ENCODE results near the gene FRMD6. TPM values are rescaled to one million over a fixed set of nuclear protein-coding genes. Genes with fewer than 3 reads are reported as not detected.

The FRMD6 gene
- 1.4 and 1.5 TPM in 2 replicates for total RNA-seq (2014; rRNA removed; shearing (Covaris generic))

GRCh38 chr14:51651388-51652167, at the start of gene FRMD6:
Gene FRMD6, plus strand, starts transcription at chr14:51651910. Its CDS starts 37,927 bp downstream, at chr14:51689837.
- in situ Hi-C loops (cut with HindIII; ENCODE audit: low sequenced_read_pairs) = no loop called here
- DNase-seq (ENCODE audit: low spot score) = peak; percentile 78

- in situ Hi-C loops (cut with HindIII; ENCODE audit: low sequenced_read_pairs) = no loop called here
- no peak for DNase-seq (ENCODE audit: low spot score)
Observed at GRCh38 chr14:51602310-51602709, 49.4 kb upstream of the FRMD6 start.

DNA sequence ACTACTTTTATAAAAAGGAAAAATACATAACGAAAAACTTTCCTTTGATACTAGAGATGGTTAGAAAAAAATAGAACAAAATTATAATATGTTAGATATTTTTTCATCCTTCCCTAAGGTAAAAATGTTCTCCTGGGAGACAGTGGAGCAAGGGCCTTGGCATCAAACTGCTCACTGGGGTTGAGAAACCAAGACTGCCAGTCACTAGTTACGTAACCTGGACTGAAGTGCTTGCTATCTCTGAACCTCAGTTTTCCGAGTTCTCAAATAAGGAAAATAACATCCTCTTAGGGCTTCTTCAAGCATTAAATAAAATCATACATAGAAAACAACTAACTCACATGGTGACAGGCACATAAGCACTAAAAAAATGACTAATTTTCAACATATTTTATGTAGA, 48.2 kb upstream of the FRMD6 start:
- in situ Hi-C loops (cut with HindIII; ENCODE audit: low sequenced_read_pairs) = no loop called here
- no peak for DNase-seq (ENCODE audit: low spot score)

- in situ Hi-C loops (cut with HindIII; ENCODE audit: low sequenced_read_pairs) = no loop called here
- no peak for DNase-seq (ENCODE audit: low spot score)
Observed at GRCh38 chr14:51604073-51604472, 47.6 kb upstream of the FRMD6 start.

DNA sequence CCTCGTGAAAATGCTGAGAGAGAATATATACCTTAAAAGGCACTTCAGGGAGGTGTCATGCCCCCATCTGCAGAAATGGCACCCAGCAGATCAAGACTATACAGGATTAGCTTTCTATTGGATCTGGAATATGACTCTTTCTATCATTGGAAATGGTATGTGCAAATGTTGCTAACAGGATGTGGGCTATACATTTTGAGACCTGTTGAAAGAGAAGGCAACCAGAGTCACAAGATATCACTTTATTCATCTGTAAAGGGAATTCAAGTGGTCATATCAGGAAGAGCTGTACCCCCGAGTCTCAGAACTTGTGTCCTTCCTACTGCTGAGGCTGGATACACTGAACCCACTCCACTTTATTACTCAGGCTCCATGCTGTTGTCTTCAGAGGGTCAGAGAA, 46.1 kb upstream of the FRMD6 start:
- no peak for DNase-seq (ENCODE audit: low spot score)
- in situ Hi-C loops (cut with HindIII; ENCODE audit: low sequenced_read_pairs) = no loop called here

DNA sequence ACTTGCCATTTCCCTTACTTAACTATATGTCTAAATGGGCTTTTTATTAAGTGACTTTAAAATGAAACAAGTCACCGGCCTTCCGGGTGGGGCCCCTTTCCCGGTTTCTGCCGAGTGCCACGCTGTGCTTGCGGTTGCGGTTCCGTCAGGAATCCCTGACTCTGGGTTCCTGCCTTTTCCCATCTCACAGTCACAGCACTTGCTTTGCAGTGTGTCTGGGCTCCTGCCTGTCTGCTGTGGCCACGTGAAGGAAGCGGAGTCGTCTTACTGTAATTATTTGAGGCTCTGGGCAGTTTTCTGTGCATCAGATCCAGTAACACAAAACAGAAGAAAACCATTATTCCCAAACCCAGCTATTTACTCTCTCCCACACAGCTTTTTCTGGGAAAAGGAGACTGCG, 44.0 kb upstream of the FRMD6 start:
- DNase-seq (ENCODE audit: low spot score) = no peak
- in situ Hi-C loops (cut with HindIII; ENCODE audit: low sequenced_read_pairs) = no loop called here

GRCh38 chr14:51609251-51609954, 42.3 kb upstream of the FRMD6 start:
- no peak for DNase-seq (ENCODE audit: low spot score)

DNA sequence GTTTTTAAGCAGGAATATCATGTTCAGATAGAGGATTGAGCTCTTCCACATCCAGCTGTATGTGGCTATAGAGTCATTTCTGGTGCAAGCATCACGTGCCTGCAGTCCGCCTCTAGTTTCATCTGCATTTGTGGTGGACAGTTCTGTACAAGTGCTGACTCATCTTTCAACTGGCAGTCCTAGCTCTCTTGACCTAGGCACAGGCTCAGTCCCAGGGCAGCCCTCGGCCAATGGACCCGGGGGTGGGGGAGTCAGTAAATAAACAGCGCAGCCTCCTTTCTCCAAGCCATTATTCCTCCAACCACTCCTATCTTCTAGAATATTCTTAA, 41.8 kb upstream of the FRMD6 start:
- DNase-seq (ENCODE audit: low spot score) = no peak
- in situ Hi-C loops (cut with HindIII; ENCODE audit: low sequenced_read_pairs) = no loop called here

More at GRCh38 chr14:51609251-51609954, 42.3 kb upstream of the FRMD6 start:
- in situ Hi-C loops (cut with HindIII; ENCODE audit: low sequenced_read_pairs) = no loop called here

- in situ Hi-C loops (cut with HindIII; ENCODE audit: low sequenced_read_pairs) = no loop called here
Observed at GRCh38 chr14:51610771-51611170, 40.9 kb upstream of the FRMD6 start.

DNA sequence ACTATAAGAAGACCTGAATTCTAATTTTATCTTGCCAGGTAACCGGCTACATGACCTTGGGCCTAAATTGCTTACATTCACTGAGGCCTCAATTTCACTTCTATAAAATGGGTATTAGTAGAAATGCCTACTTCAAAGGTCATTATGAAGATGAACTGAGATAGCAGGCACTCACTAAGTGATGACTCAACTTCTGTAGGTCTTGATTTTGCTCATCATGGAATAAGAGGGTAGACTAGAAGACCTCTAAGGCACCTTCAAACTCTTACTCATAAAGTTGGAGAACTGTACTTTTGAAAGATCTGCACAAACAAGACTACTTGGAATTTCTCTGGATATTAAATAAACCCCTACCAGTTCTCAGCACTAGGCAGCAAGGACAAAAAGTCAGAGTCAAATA, 39.3 kb upstream of the FRMD6 start:
- in situ Hi-C loops (cut with HindIII; ENCODE audit: low sequenced_read_pairs) = no loop called here

More at GRCh38 chr14:51610771-51611170, 40.9 kb upstream of the FRMD6 start:
- DNase-seq (ENCODE audit: low spot score) = no peak

DNA sequence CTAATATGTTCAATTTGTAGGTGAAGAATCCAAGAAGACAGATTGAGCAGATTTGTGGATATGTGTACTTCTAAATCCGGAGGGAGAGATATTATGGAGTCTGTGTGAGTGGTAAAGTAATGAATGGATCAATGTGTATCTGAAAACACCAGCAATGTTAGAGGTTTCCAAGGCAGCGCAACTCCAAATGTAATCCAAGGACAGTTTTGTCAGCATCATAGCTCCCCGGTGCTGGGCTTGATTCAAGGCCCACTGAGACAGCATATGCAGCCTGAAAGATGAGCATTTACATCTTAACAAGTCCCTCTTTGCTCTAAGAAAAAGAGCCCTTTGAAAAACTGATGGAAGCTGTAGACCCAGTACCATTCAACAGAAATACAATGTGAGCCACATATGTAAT, 38.3 kb upstream of the FRMD6 start:
- DNase-seq (ENCODE audit: low spot score) = peak; percentile 67
- in situ Hi-C loops (cut with HindIII; ENCODE audit: low sequenced_read_pairs) = no loop called here

More for the DNA sequence above, 39.3 kb upstream of the FRMD6 start:
- DNase-seq (ENCODE audit: low spot score) = no peak

- in situ Hi-C loops (cut with HindIII; ENCODE audit: low sequenced_read_pairs) = no loop called here
- no peak for DNase-seq (ENCODE audit: low spot score)
Observed at GRCh38 chr14:51614707-51615106, 37.0 kb upstream of the FRMD6 start.

DNA sequence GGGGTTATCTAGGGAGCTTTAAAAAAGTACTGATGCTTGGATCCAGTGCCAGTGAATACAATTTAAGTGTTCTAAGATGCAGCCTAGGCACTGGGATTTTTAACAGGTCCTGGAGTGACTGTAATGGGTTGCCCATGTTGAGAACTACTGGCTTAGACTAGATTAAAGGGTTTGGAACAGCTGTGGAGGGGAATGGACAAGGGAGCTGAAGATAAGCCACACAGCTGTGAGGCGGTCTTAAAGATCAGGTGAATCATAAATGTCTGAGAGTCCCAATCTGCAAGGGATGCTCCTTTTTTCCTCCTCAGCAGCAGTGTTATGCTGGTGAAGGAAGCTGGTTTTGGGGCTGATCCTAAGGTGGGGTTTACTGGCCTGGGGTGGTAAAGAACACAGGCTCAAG, 35.5 kb upstream of the FRMD6 start:
- no peak for DNase-seq (ENCODE audit: low spot score)
- in situ Hi-C loops (cut with HindIII; ENCODE audit: low sequenced_read_pairs) = no loop called here

- in situ Hi-C loops (cut with HindIII; ENCODE audit: low sequenced_read_pairs) = no loop called here
- DNase-seq (ENCODE audit: low spot score) = peak; percentile 35
Observed at GRCh38 chr14:51616724-51617409, 34.8 kb upstream of the FRMD6 start.

- no peak for DNase-seq (ENCODE audit: low spot score)
- in situ Hi-C loops (cut with HindIII; ENCODE audit: low sequenced_read_pairs) = no loop called here
Observed at GRCh38 chr14:51619561-51619960, 32.1 kb upstream of the FRMD6 start.

GRCh38 chr14:51620056-51620455, 31.7 kb upstream of the FRMD6 start:
- DNase-seq (ENCODE audit: low spot score) = no peak
- in situ Hi-C loops (cut with HindIII; ENCODE audit: low sequenced_read_pairs) = no loop called here

GRCh38 chr14:51621654-51622053, 30.1 kb upstream of the FRMD6 start:
- no peak for DNase-seq (ENCODE audit: low spot score)
- in situ Hi-C loops (cut with HindIII; ENCODE audit: low sequenced_read_pairs) = no loop called here

DNA sequence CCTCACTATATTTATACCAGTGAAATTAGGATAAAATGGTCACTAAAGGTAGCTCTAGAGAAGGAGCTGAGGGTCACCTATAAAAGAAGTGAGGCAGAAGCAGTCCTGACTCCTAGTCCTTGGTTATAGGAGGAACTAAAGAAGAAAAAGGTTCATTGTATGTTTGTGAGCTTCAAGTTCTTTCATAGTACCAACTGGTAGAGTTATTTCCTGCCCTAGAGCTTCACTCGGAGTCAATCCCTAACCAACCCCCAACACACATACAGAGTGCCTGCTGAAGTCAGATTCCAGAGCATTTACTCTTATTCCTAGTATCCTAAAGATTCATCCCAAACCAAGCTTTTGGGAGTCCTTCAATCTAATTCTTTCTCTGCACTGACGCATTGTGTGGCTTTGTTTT, 29.3 kb upstream of the FRMD6 start:
- no peak for DNase-seq (ENCODE audit: low spot score)

GRCh38 chr14:51624955-51625569, 26.6 kb upstream of the FRMD6 start:
- in situ Hi-C loops (cut with HindIII; ENCODE audit: low sequenced_read_pairs) = no loop called here
- DNase-seq (ENCODE audit: low spot score) = no peak

More for the DNA sequence above, 29.3 kb upstream of the FRMD6 start:
- in situ Hi-C loops (cut with HindIII; ENCODE audit: low sequenced_read_pairs) = no loop called here

- DNase-seq (ENCODE audit: low spot score) = no peak
- in situ Hi-C loops (cut with HindIII; ENCODE audit: low sequenced_read_pairs) = no loop called here
Observed at GRCh38 chr14:51626185-51626584, 25.5 kb upstream of the FRMD6 start.

Measured in G401 (cell line).